D341Med (cell line): ENCODE data around the gene FAM186B.
A peak's percentile ranks its signal among the peaks of the same experiment; 100 is the strongest.
"Not testable (repeated sequence)": the region's sequence is repeated elsewhere in the genome, so short reads cannot be mapped to it uniquely, and the experiment has no call there.

Source experiments
- DNase-seq: peaks from one replicate; pipeline ENCODE4 v3.0.0; 2012; ENCODE audit warnings: low spot score

Gene FAM186B, protein sequence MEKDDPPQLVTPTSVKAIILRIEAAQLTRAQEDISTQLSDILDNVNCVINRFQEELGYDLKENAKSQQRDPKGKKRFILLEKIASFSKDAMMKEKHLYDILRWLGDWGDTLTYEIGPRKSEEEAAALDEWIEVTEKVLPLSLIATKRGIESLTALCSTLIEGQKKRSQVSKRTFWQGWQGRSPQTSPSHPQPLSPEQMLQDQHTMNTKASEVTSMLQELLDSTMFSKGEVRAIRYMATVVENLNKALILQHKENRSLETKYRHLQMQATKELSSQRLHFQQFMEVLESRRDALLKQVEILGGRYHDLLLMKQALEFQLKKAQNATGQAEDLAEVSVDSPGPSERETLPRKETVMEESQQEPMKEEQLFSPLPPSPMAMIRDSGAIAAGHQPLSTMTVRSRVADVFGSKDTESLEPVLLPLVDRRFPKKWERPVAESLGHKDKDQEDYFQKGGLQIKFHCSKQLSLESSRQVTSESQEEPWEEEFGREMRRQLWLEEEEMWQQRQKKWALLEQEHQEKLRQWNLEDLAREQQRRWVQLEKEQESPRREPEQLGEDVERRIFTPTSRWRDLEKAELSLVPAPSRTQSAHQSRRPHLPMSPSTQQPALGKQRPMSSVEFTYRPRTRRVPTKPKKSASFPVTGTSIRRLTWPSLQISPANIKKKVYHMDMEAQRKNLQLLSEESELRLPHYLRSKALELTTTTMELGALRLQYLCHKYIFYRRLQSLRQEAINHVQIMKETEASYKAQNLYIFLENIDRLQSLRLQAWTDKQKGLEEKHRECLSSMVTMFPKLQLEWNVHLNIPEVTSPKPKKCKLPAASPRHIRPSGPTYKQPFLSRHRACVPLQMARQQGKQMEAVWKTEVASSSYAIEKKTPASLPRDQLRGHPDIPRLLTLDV

GRCh38 chr12:49605539-49605938 lies at the start of gene FAM186B:
Gene FAM186B (minus strand): TSS chr12:49605639. CDS start chr12:49605477, 162 bp downstream.
- not testable (repeated sequence) for DNase-seq

DNA sequence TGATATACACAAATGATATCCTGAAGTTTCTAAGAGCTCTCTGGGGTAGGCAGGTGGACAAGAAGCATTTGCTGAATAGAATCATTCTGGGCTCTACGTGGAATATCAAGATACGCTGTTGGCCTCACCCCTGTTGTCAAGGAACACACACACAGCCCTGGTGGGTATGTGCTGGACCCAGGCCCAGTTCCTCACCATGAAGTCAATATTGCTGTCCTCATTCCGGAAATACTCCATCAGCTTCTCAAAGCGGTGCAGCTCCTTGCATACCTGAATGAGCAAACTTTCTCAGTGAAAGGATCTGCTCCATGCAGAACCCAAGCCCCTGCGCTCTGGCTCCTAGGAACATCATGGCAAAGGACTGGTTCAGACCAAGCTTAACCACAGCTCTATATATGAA lies 49.3 kb upstream of the FAM186B start:
- no peak for DNase-seq

GRCh38 chr12:49652921-49653520 lies 47.6 kb upstream of the FAM186B start:
- no peak for DNase-seq

DNA sequence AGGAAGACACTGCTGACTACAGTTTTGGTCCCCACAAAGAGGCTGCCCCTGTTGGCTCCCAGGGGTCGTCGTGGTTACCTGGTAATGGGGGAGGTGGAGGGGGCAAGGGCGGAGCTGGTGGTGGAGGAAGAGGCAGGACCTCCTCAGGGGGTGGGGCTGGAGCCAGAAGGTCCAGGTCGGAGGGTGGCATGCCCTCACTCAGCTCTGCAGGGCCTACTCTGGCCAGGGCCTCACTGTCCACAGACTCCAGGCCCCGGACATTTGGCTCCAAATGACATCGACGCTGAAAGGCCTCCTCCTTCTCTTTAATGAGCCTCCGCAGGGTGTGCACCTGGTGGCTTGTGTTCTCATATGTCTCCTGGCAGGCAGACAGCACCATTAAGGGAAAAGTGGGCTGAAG lies 46.4 kb upstream of the FAM186B start:
- no peak for DNase-seq

- no peak for DNase-seq
These were observed 44.5 kb upstream of the FAM186B start for GRCh38 chr12:49649892-49650291.

DNA sequence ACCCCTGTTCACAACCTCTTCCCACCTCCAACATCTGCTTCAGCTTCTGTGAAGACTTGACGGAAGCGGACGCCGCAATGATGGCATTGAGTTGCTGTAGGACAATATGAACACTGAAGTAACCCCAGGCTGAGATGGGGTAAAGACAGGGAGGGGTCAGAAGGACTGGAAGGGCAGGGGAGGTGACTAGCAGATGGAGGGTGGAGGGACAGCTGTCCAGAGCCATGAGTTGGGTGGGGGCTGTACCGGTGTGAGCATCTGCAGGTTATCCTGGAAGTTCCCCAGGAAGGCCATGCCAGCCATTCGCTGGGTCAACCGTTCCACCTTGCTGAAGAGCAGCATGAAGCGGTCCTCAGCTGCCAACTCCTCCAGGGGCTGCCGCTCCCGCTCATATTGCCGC lies 44.0 kb upstream of the FAM186B start:
- DNase-seq = no peak

DNA sequence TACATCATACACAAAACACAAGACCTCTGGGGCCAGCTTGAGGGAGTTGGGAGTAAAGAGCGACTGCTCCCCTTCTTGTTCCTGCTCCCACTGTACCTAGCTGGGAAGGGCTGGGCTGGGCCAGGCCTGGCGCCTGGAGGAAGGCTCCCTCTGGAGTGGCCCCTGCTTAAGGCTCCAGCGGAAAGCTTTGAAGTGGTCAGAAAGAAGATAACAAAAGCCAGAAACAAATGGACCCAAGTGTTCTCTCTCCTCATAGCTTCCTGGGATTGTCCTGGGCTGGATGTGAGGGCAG lies 43.2 kb upstream of the FAM186B start:
- DNase-seq = no peak

- DNase-seq = no peak
These were observed 42.6 kb upstream of the FAM186B start for GRCh38 chr12:49647827-49648711.

DNA sequence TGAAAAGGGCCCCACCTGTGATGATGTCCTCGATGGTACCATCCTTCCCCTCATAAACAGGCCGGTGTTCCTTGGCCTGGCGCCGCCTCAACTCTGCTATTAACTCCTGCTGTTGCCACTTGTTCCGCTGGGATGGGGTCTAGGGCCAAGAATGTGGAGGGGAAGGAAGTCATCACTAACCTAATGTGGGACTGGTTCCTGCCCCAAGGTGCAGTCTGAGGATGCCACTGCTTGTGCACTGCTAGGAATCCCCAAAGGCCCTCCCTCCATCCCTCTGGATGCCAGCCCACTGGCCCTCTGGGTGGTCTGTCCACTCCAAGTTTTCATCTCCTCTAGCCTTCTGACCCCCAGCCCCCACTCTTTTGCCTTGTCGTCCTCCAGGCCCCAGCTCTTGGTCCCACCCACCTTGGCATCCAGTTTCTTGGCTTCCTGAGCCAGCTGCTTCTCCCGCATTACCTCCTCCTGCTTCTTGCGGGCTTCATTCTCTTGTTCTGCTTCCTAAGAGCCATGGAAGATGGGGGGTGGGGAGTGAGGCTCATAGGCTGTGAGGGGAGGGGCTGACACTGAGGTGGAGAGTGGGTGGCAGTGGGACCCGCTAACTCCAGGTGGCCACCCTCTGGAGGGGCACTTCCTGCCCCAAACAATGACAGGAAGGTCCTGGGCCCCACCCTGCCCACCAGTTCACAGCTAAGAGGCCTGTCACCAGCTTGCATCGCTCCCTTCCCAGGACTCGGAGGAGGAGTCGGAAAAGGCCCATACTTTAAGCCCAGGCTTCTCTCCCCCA lies 41.6 kb upstream of the FAM186B start:
- no peak for DNase-seq

- DNase-seq = no peak
These were observed 40.9 kb upstream of the FAM186B start for GRCh38 chr12:49646331-49646830.

- no peak for DNase-seq
These were observed 40.0 kb upstream of the FAM186B start for GRCh38 chr12:49645146-49646039.

DNA sequence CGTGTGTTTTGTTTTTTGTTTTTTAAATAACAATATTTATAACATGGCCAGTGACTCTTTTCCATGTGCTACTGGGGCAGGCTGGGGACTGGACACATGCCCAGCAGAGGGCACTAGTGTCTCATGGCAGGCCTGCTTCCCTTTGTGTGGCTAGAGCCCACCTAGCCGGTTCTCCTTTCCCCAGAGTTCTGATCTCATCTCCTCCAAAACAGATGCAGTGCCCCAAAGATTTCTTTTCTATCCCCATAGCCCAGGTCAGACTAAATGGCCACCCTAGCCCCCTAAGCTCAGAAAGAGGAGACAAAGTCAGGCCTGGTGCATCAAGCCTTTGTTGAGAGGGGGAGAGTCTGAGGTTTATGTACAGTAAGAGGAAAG lies 39.2 kb upstream of the FAM186B start:
- DNase-seq = peak; percentile 91

DNA sequence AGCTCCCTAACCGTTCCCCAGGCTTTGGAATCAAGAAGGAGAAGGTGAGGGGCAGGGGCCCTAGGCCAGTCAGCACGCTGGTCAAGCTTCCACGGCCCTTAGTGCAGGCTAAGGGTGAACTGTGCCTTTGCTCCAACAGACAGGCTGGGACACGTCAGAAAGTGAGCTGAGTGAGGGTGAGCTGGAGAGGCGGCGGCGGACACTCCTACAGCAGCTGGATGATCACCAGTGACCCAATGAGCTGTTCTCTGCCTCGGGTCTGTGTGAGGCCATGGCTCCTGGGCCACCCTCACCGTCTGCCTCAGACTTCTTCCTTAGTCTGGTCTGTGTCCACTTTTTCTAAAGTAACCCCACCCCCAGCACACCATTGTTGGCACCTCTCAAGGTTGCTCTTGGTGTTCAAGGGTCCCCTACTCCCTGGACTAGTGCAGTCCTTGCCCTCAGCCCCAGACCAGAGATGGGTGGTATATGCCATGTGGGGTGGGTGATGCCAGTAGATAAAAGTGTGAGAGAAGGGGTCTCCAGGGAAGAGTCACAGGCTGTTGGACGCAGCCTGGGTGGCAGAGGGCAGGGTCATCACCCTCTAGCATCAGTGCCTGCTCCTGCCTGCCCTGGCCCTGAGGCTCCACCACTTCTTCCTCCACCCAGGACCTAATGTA lies 38.7 kb upstream of the FAM186B start:
- no peak for DNase-seq

- DNase-seq = no peak
These were observed 37.7 kb upstream of the FAM186B start for GRCh38 chr12:49643135-49643534.

DNA sequence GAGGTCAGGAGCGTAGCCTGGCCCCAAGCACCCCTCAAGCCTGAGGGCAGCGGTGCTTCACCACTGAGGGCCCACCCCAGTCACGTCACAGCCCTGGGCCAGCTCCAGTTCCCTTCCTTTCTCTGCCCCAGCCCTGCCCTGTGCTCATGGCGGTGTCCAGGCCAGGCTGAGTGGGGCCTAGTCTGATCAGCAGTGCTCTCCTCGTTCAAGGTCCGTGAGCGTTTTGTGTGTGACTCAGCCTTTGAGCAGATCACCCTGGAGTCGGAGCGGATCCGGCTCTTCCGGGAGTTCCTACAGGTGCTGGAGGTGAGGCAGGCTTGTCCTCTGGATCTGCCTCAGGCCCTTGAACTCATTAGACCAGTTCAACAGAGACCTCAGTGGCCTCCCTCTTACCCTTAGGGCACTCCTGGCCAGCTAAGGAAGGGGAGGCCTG lies 36.9 kb upstream of the FAM186B start:
- no peak for DNase-seq

- DNase-seq = no peak
These were observed 36.4 kb upstream of the FAM186B start for GRCh38 chr12:49641748-49642369.

DNA sequence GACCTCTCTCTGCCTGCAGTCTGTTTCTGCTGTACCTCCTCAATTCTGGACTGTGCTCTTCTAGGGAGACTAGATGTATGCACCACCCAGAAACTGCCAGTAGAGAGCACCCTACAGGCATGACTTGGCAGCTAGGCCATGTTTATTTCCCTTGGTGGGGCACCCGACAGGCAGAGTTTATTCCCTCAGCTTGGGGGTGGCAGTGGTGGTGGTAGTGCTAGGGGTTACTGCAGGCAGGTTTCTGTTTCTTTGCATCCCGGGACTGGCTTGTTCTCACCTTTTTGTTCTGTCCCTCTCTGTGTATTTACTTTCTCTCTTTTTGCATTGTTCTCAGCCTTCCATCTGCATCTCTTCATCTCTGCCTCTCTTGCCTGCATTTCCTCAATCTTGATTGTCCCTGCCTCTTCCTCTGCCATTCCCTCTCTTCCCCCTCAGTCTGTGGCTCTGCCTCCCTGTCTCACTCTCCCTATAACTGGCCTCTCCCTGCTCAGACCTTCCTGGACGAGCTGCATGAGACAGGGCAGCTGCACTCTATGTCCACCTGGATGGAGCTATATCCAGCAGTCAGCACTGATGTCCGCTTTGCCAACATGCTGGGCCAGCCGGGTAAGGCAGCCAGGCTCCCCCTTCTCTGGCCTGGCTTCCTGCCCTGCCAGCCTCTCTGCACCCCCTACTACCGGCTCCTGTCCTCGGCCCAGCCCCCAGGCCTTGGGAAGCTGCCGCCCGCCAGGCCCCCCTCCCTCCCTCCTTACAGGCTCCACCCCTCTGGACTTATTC lies 31.7 kb upstream of the FAM186B start:
- peak; percentile 83 for DNase-seq

DNA sequence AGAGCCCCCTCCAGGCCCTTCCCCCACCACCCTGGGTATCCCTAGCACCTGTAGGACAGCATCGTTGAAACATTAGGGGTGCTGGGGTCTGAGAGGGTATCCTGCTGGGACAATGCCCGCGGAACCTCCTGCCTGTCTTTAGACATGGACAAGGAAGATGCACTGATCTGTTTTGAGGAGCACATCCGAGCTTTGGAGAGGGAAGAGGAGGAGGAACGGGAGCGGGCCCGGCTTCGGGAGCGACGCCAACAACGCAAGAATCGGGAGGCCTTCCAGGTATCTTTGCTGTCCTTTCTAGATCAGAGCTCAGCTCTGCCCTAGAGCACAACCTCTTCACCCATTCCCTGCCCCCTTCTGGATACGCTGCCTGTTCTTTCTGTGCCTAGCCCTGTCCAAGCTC lies 31.1 kb upstream of the FAM186B start:
- DNase-seq = no peak
